Raji (cell line): ENCODE data around the gene GABPA.

Experiments used
- POLR2A ChIP-seq: IDR thresholded peaks from 2 replicates; pipeline ENCODE4 v1.6.1; 2011; ENCODE audit warnings: low read depth, low read length, control low read depth; ENCODE audit not compliant: insufficient read depth

GABPA gene

DNA sequence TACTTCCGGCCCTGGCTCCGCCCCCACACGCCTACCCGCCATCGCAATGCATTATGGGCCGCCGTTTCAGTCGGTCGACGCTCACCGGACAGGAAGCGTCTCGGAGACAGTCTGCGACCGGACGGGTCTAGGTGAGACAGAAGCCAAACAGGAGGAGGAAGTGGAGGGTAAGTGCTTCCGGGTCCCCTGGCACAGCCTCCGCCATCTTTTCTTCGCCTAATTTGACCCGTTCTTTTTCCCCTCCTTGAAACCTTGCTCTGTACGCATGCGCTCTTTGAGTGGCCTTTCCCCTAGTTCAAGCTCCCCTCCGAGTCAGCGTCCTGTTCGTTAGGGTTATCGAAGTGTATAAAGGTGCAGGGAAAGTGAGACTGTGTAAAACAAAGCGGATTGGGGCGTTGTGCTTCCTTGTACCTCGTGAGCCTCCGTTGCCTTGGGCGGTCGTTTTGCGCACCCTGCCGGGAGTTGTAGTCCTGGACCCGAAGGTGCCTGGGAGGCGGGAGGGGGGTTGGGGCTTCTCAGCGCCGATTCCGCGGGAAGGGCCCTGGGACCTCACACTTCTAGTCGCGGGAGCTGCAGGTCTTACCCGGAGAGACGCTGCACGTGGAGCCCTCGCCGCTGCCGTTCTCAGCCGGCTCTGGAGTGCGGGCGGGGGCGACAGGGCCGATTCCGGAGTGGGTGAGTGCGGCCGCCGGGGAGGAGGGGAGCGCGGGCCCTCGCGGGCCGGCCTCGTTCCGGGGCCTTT, at the start of gene GABPA, which contains the start of gene ATP5PF:
Gene GABPA (plus strand): TSS at position 69 of the 742 bp plus-strand sequence. CDS start 6,627 bp downstream, outside the sequence.
Gene ATP5PF (minus strand): TSS at position 1 of the 742 bp plus-strand sequence. CDS start 5,110 bp downstream, outside the sequence.
- peak; percentile 63 for TF ChIP-seq POLR2A

DNA sequence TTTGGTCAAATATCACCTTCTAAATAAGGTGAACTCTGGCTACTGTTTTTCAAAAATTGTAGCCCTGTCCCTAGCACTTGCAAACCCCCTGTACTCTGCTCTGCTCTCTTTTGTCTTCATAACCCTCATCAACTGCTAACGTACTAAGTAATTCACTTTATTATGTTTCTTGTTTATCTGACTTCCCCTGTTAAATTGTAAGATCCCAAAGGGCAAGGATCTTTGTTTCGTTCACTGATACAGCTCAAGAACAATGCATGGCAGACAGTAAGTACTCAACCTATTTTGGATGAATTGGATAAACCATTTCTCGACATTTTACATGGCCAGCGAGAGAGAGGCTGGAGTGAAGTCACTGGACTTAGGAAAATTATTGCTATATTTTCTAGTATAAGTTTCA, 47.0 kb upstream of the GABPA start:
- no peak for TF ChIP-seq POLR2A

DNA sequence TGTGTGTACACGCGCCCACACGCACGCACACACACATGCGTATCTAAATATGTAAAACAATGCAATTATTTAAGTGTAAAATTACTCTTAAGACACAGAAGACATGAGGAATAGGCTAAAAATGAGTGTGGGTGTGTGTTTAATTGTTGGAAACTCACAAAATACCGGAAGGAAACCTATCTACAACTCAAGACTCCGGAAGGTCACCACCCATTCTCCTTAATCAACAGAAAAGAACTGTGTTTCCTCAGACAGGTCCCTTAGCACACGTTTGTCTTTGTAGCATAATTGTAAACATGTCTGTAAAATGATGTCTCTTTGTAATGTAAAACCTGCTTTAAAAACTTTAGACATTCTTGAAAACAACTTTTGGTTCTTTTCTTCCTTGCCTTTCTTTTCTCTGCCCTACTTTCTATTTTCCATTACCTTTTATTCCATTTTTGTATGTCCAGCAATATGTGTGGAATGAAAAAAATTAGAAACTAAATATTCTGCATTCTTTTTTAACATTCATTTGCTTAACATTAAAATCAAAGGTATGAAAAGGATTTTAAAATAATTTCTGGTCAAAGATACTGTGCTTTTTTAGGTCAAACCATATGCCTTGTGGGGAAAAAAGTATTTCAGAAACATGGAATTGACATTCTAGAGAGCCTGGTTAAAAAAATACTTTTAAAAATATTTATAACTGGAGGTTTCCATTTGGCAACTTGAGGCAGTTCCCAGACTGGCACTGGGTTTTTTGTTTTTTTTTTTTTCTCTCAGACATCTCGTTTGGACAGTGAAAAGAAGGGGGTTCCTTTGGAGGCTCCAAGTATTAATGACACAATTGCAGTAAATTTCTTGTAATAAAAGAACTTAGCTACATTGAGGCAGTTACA, 46.3 kb upstream of the GABPA start:
- TF ChIP-seq POLR2A, result no peak

DNA sequence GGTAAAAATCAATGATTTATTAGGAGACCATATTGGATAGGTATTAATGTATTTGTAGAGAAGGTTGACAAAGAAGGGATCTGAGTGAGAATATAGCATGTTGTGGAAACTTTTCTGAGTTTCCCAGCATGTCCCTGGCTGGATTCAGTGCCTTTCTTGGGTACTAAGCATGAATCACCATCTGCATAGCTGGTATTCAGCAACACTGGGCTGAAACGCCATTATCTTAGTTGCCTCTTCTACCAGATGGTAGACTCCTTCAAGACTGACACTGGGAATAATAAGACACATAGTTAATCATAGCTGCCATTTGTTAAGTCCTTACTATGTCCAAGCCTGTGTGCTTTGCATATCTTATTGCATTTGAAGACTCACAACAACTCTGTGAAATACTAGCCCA, 45.5 kb upstream of the GABPA start:
- no peak for TF ChIP-seq POLR2A

DNA sequence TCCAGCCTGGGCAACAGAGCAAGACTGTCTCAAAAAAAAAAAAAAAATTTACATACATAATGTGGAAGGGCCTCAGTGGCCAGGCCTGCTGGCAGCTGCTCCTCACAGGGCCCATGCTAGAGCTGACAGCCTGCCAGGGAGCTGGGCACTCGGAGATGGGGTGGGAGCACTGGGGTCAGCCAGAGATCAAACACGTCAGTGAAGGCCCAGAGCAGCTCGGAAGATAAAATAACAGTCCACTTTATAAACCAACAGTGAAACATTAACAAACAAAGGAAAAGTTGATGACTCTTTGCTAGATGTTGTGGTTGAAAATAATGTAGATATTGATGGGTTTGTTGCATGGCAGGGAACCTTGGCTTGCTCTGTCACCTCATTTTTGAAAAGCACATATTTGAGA, 42.8 kb upstream of the GABPA start:
- no peak for TF ChIP-seq POLR2A

DNA sequence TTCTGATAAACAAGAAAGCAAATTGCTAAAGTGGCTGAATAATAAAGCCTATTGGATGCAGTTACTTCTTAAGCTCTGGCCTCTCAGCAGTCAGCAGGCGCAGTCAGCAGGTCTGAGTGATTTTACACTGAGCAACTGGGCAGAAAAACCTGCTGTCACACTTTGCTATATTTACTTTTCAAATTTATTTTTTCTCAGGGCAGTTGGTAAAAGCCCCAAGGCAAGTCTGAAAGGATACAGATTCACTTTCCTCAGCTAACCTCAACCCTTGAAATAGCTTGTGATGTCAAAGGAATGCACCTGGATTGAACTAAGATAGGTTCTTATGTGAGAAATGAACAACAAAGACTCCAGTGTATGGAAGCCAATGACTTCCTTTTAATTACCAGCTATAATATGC, 34.0 kb upstream of the GABPA start:
- TF ChIP-seq POLR2A, result no peak

DNA sequence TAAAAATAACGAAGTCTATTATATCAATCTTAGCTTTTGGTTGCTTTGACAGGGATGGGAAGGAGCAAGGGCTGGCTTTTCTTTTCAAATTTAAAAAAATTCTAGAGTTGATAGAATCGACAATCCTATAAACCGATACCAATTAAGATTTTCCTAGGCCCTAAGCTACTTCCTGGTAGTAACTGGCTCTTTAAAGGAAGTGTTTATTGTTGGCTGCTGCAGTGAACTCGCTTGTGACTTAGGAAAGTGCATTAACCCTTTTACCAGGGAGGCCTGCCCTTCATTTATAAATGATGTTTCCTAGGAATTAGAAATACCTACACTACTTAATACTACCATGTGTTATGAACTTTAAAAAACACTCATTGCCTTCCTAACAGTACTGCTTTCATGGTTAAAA, 33.2 kb upstream of the GABPA start:
- no peak for TF ChIP-seq POLR2A

DNA sequence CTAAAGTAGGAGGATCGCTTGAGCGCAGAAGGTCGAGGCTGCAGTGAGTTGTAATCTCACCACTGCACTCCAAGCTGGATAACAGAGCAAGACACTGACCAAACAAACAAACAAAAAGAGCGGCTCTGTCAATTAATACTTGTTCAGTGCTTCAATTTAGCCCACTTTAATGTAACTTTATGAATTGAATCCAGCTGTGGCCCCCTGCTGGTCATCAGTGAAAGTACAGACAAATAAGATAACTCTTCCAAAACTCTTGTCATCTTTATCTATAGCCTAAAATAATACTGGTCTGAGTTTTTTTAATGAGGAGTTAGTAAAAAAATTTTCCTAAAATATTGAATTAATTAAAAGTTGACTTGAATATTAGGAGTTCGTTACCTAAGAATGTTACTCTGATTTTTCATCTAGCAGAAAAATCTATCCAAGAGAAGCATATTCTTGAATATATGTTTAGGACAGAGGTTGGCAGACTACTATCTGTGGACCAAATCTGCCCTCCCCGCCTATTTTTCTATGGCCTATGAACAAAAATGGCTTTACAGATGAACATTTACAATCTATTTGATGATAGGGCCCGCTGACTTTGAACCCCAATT, 26.2 kb upstream of the GABPA start:
- no peak for TF ChIP-seq POLR2A

DNA sequence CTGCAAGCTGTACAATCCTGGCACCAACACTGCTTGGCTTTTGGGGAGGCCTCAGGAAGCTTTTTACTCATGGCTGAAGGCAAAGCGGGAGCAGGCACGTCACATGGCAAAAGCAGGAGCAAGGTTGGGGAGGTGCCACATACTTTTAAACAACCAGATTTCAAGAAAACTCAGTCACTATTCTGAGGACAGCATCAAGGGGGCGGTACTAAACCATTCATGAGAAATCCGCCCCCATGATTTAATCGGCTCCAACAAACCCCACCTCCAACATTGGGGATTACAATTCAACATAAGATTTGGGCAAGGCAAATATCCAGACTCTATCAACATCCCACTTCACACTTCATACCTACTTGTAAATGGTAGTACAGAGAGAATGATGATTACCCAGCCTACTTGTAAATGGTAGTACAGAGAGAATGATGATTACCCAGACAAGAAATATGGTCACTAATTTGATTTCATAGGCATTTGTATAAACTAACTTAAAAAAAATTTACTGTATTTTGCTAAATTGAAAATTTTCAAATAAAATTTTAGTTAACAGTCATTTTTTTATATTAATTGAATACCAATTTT, 25.0 kb upstream of the GABPA start:
- no peak for TF ChIP-seq POLR2A

DNA sequence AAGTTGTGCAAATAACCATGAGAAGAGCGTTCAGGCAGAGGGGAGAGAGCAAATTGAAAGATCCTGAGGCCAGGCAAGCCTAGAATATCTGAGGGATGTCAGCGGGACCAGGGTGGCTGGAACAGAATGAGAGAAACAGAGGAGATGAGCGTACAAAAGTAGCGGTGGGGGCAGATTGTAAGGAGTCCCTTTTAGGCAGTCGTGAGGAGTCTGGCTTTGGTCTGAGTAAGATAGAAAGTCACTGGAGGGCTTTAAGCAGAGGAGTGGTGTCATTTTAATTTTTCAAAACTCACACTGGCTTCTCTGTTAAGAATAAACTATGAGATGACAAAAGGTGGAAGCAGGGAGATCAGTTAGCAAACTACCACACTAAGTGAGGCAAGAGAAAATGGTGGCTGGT, 24.2 kb upstream of the GABPA start:
- TF ChIP-seq POLR2A, result no peak

DNA sequence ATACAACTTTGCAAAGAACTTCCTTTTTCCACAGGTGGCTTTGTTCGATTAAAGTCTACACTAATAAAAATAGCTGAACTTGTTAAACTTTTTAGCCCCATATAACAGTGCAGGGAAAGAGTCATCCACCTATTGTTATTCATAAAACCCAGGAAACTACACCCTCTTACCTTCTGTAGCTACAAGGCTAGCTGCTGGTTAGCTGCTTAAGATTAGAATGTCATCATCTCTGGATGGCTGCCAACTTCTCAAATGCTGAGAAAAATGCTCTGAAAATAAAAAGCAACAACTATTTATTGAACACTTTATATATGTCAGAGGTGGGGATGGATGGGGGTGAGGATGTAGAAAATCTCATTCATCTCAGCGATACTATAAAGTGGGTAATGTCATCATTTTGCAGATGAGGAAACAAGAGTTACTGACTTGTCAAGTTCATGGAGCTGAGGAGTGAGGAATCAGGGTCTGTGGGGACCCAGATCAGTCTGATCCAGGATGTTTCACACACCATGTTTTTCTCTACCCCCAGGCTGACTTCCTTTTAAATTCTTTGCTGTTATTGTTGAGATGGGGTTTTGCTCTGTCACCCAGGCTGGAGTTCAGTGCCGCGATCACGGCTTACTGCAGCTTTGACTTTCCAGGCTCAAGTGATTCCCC, 17.2 kb upstream of the GABPA start:
- TF ChIP-seq POLR2A, result no peak

DNA sequence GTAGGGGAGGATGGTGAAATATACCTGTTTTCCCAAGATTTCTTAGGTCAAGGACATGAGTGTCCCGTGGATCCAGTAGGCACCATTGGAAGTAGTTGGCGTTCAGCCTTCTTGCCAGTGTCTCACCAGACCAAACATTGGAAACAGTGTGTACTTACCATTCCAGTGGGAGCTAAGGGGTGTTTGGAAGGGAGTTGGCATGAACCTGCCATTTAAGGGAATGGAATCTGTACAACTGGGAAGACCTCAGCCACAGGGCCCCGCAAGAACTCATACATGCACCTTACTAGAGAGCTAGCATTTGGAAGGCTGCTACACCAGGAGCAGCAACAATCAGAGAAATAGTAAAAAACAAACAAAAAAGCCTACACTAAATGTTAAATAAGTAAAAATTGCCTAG, 12.8 kb upstream of the GABPA start:
- TF ChIP-seq POLR2A, result no peak

DNA sequence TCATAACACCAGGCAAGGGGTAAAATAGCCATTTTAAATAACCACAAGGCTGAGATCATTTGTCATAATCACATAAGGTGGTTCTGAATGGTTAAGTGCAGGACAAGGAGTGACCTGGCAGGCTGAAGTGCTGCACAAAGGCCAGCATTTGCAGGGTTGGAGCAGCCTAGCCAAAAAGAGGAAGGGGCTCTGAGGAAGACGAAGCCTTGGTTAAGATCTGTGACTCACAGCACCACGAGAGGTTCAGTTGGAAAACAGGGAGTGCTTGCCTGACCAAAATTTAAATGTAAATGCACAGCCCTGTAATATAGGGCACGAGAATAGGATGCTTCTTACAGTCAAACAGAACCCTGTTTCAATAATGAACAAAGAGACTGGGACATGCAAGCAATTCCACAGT, 12.1 kb upstream of the GABPA start:
- no peak for TF ChIP-seq POLR2A

DNA sequence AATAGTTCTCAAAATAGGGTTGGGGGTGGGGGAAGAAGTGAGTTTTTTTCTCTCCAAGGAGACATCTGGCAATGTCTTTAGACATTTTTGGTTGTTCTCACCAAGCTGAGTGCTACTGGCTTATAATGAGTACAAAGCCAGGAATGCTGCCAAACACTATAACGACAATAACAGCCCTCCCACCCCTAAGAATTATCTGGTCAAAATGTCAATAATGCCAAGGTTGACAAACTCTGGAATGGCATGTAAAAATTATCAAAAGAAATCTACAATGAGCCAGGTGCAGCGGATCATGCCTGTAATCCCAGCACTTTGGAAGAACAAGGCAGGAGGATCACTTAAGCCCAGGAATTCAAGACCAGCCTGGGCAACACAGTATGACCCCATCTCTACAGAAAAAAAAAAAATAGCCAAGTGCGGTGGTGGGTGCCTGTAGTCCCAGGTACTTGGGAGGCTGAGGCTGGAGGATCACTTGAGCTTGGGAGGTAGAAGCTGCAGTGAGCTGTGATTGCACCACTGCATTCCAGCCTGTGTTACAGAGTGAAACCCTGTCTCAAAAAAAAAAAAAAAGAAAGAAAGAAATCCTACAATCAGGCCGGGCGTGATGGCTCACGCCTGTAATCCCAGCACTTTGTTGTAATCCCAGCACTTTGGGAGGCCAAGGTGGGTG, 2.5 kb upstream of the GABPA start:
- TF ChIP-seq POLR2A, result no peak
